Suprapubic skin (tissue), 4 donors: ENCODE results near the gene GSTM4. TPM values are rescaled to one million over a fixed set of nuclear protein-coding genes. Genes with fewer than 3 reads are reported as not detected.

Experiments
- DNase-seq, 2 donors: peaks; one replicate each; pipeline ENCODE4 v3.0.0-alpha.2; 2019; ENCODE audit warnings: low spot score in 2 of 2
- H3K27ac ChIP-seq: fragments of 200-600 bp; sonication (generic); one replicate; pipeline ENCODE4 v1.5.1; 2019
- H3K27me3 ChIP-seq: fragments of 200-600 bp; sonication (generic); one replicate; pipeline ENCODE4 v1.5.1; 2019
- H3K36me3 ChIP-seq: fragments of 200-600 bp; sonication (generic); one replicate; pipeline ENCODE4 v1.5.1; 2019
- H3K4me1 ChIP-seq: fragments of 200-600 bp; sonication (generic); one replicate; pipeline ENCODE4 v1.5.1; 2019
- H3K4me3 ChIP-seq: fragments of 200-600 bp; sonication (generic); one replicate; pipeline ENCODE4 v1.5.1; 2019; ENCODE audit warnings: mild to moderate bottlenecking
- H3K9me3 ChIP-seq: fragments of 200-600 bp; sonication (generic); one replicate; pipeline ENCODE4 v1.5.1; 2019
- EP300 ChIP-seq: sonication (generic); formaldehyde crosslinking; IDR thresholded peaks from one replicate; pipeline ENCODE4 v1.6.1; 2017; ENCODE audit warnings: antibody characterized with exemption
- POLR2A ChIP-seq, 2 donors: fragments of 450-650 bp; IDR thresholded peaks; one replicate each; pipeline ENCODE4 v1.6.1; 2017; ENCODE audit warnings: antibody characterized with exemption in 2 of 2, mild to moderate bottlenecking in 2 of 2, moderate library complexity in 2 of 2
- POLR2AphosphoS5 ChIP-seq, 3 donors: sonication (generic); formaldehyde crosslinking; IDR thresholded peaks; one replicate each; pipeline ENCODE4 v1.6.1; 2017; ENCODE audit warnings: antibody characterized with exemption in 3 of 3
- WGBS: methylation state at CpG from one replicate; pipeline ENCODE4 v1.1.5; 2018; 5-methylcytosine and 5-hydroxymethylcytosine counted together
- total RNA-seq, 4 donors: library from RNA; depleted of rRNA; stranded (reverse); fragments of >200 nt; gene quantifications; one replicate each; pipeline ENCODE4 v1.1.0, GENCODE V29; 2016
- TF ChIP-seq, protein P1 (sequence below), 2 donors: fragments of 200-600 bp in 1 of 2; fragments of 450-650 bp in 1 of 2; sonication (generic) in 1 of 2; IDR thresholded peaks; one replicate each; pipeline ENCODE4 v1.5.1; 2016 to 2019; ENCODE audit warnings: antibody characterized with exemption in 2 of 2, mild to moderate bottlenecking in 1 of 2, moderate library complexity in 1 of 2

Gene GSTM4
- total RNA-seq, 4 donors from 2014 or later = 18.7 to 41.1 (median 32.3) TPM

- Histone ChIP-seq H3K4me1 (peaks cover 55% of the 10 kb centered on the region), H3K27ac (no peak overlapping the region), H3K27me3 (no peaks in the 10 kb centered on the region), H3K4me3 (no peak overlapping the region), H3K36me3 (peaks cover 16% of the 10 kb centered on the region), H3K9me3 (no peaks in the 10 kb centered on the region)
- 73% methylated on average over 4 of the region's 11 CpGs for WGBS
- DNase-seq = no peak
- TF ChIP-seq POLR2A (IDR thresholded peaks at IDR 0.05) = no peak
- TF ChIP-seq EP300 = no peak
- TF ChIP-seq, protein P1, sequence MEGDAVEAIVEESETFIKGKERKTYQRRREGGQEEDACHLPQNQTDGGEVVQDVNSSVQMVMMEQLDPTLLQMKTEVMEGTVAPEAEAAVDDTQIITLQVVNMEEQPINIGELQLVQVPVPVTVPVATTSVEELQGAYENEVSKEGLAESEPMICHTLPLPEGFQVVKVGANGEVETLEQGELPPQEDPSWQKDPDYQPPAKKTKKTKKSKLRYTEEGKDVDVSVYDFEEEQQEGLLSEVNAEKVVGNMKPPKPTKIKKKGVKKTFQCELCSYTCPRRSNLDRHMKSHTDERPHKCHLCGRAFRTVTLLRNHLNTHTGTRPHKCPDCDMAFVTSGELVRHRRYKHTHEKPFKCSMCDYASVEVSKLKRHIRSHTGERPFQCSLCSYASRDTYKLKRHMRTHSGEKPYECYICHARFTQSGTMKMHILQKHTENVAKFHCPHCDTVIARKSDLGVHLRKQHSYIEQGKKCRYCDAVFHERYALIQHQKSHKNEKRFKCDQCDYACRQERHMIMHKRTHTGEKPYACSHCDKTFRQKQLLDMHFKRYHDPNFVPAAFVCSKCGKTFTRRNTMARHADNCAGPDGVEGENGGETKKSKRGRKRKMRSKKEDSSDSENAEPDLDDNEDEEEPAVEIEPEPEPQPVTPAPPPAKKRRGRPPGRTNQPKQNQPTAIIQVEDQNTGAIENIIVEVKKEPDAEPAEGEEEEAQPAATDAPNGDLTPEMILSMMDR (IDR thresholded peaks at IDR 0.05) = no peak
- no peak for TF ChIP-seq POLR2AphosphoS5 (IDR thresholded peaks at IDR 0.05)
Observed at GRCh38 chr1:109622137-109622892, 33.6 kb upstream of the GSTM4 start.

- H3K36me3 ChIP-seq = peaks cover 22% of the 10 kb centered on the region
- H3K27me3 ChIP-seq = no peaks in the 10 kb centered on the region
- 87% methylated on average over 2 of the region's 3 CpGs for WGBS
- no peak for TF ChIP-seq POLR2AphosphoS5 (IDR thresholded peaks at IDR 0.05)
- TF ChIP-seq, protein P1 (IDR thresholded peaks at IDR 0.05) = no peak
- no peak for TF ChIP-seq EP300
- TF ChIP-seq POLR2A (IDR thresholded peaks at IDR 0.05) = no peak
- peaks cover 55% of the 10 kb centered on the region for H3K4me1 ChIP-seq
- H3K4me3 ChIP-seq = no peak overlapping the region
- H3K9me3 ChIP-seq = no peaks in the 10 kb centered on the region
- no peak overlapping the region for H3K27ac ChIP-seq
- no peak for DNase-seq
Observed at GRCh38 chr1:109622895-109623294, 33.0 kb upstream of the GSTM4 start.

DNA sequence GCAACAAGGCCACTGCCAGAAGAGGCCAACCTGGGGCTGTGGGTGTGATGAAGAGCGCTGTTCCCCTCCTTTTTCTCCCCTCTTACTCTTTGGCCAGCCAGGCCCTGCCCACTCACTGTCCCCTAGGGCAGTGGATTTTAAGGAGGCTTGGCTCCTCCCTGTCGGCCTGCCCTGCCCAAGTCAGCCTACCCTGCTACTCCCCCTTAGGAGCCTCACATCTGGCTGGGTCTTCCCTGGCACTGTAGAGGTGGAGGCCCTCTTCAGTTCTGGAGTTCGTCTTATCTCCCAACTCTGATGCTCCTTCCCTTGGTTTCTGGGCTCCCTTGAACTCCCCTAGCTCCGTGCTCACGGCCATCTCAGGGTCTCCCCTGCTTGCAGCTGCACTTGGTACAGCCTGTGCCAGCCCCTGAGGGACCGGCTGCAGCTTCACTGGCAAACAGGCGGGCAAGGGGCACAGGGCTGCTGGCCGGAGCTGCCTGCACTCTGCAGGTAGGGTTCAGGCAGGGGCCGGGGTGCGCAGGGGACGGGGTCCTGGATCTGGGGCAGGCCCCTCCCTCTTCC lies 32.2 kb upstream of the GSTM4 start:
- Histone ChIP-seq H3K27ac (no peak overlapping the region), H3K9me3 (no peaks in the 10 kb centered on the region), H3K4me1 (peaks cover 55% of the 10 kb centered on the region), H3K36me3 (peaks cover 30% of the 10 kb centered on the region), H3K4me3 (peak overlapping the region; percentile 7), H3K27me3 (no peaks in the 10 kb centered on the region)
- TF ChIP-seq EP300 (no peak), POLR2AphosphoS5 (IDR thresholded peaks at IDR 0.05) (no peak), POLR2A (IDR thresholded peaks at IDR 0.05) (no peak)
- TF ChIP-seq, protein P1 (IDR thresholded peaks at IDR 0.05) = no peak
- 40% methylated on average over 6 of the region's 11 CpGs for WGBS
- no peak for DNase-seq

DNA sequence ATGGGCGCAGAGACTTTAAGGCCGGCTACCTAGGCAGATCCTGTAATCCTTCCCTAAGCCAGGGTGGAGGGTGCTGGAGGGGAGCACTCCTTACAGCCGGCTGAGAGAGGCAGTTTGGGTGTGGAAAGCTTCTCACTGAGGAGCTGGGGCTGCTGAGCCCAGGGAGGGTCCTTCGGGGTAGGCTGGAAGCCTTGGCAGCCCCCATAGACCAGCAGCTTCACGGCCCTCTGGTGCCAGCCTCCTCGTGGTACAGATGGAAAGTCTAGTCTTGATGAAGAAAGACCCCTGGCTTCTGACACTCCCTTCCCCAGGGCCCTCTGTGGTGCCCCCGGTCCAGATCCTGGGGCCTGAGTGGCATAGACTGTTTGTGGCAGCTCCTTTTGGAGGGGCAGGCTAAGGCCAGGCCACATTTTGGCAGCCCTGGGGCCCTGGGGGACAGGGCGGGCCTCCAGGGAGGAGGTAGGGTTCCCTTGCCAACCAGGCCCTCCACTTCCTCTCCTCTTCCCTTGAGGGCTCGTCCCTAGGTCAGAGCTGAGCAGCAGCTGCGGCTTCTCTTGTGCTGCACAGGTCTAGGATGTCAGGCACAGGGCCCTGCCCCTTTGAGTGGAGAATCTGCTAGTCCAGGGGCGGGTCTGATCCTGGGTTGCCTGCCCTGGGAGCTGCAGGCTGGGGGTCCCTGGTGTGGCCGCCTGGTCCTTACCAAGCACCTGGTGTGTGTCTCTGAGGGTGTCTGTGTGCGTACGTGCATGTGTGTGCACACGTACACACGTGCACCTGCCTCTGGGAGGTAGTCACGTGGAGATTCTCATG lies 31.5 kb upstream of the GSTM4 start:
- peaks cover 37% of the 10 kb centered on the region for H3K36me3 ChIP-seq
- no peak for DNase-seq
- no peaks in the 10 kb centered on the region for H3K27me3 ChIP-seq
- H3K27ac ChIP-seq = no peak overlapping the region
- H3K4me3 ChIP-seq = peak overlapping the region; percentile 7
- WGBS = 51% methylated on average over 4 of the region's 17 CpGs
- H3K4me1 ChIP-seq = peaks cover 49% of the 10 kb centered on the region
- no peak for TF ChIP-seq POLR2A (IDR thresholded peaks at IDR 0.05)
- TF ChIP-seq EP300 = no peak
- TF ChIP-seq, protein P1 (IDR thresholded peaks at IDR 0.05) = no peak
- TF ChIP-seq POLR2AphosphoS5 (IDR thresholded peaks at IDR 0.05) = no peak
- H3K9me3 ChIP-seq = no peaks in the 10 kb centered on the region

- no peak overlapping the region for H3K27ac ChIP-seq
- TF ChIP-seq, protein P1 (IDR thresholded peaks at IDR 0.05) = no peak
- TF ChIP-seq POLR2AphosphoS5 (IDR thresholded peaks at IDR 0.05) = no peak
- TF ChIP-seq POLR2A (IDR thresholded peaks at IDR 0.05) = no peak
- TF ChIP-seq EP300 = no peak
Observed at GRCh38 chr1:109625176-109625575, 30.7 kb upstream of the GSTM4 start.

More at GRCh38 chr1:109625176-109625575, 30.7 kb upstream of the GSTM4 start:
- Histone ChIP-seq H3K4me3 (no peak overlapping the region), H3K4me1 (peaks cover 41% of the 10 kb centered on the region), H3K9me3 (no peaks in the 10 kb centered on the region), H3K27me3 (no peaks in the 10 kb centered on the region), H3K36me3 (peaks cover 44% of the 10 kb centered on the region)
- no peak for DNase-seq
- 83% methylated on average over 16 of the region's 16 CpGs for whole genome bisulfite sequencing
